ENCODE measurements around the gene NKD1. TPM values are rescaled to one million over a fixed set of nuclear protein-coding genes. Genes with fewer than 3 reads are reported as not detected.

Gene NKD1
- total and polyA plus RNA-seq, 2 donors from 2014 or later, result 1.1 to 9.9 TPM

GRCh38 chr16:50599494-50599893 lies 51.3 kb downstream of the NKD1 start:
- no peaks in the 10 kb centered on the region for H3K9me3 ChIP-seq (ENCODE audit: control insufficient read depth in 2 of 3, insufficient read depth in 1 of 3, low read length in 3 of 3)
- H3K27me3 ChIP-seq (ENCODE audit: control insufficient read depth, insufficient read depth, low read length), result no peaks in the 10 kb centered on the region
- FAIRE-seq (no peak), DNase-seq (no peak)
- intact Hi-C loops (cut with DNase I), result no loop called here
- no peak for TF ChIP-seq CTCF (IDR thresholded peaks at IDR 0.05; ENCODE audit: borderline replicate concordance, extremely low read depth, insufficient read depth)
- H3K9ac ChIP-seq (ENCODE audit: low read length in 3 of 3), result no peak overlapping the region
- H3K4me1 ChIP-seq (ENCODE audit: control insufficient read depth in 2 of 3, insufficient read depth in 2 of 3, low read depth in 1 of 3, low read length in 3 of 3), result peaks cover 0 to 11% (median 3%) of the 10 kb centered on the region in 3 donors
- no peak overlapping the region for H3K4me3 ChIP-seq (ENCODE audit: low read length in 3 of 3)
- H3K36me3 ChIP-seq (ENCODE audit: control insufficient read depth in 2 of 3, insufficient read depth in 3 of 3, low read length in 3 of 3), result no peaks in the 10 kb centered on the region
- H3K27ac ChIP-seq (ENCODE audit: low read depth in 2 of 2, low read length in 2 of 2), result no peak overlapping the region

- FAIRE-seq (no peak), DNase-seq (peak in 2 of 5 donors; percentile 35 to 58)
- no peak overlapping the region for H3K4me3 ChIP-seq (ENCODE audit: low read length in 3 of 3)
- TF ChIP-seq CTCF (IDR thresholded peaks at IDR 0.05; ENCODE audit: borderline replicate concordance, extremely low read depth, insufficient read depth), result no peak
- intact Hi-C loops (cut with DNase I), result no loop called here
- H3K36me3 ChIP-seq (ENCODE audit: control insufficient read depth in 2 of 3, insufficient read depth in 3 of 3, low read length in 3 of 3), result no peaks in the 10 kb centered on the region
- H3K27me3 ChIP-seq (ENCODE audit: control insufficient read depth, insufficient read depth, low read length), result no peaks in the 10 kb centered on the region
- H3K9ac ChIP-seq (ENCODE audit: low read length in 3 of 3), result no peak overlapping the region
- no peak overlapping the region for H3K27ac ChIP-seq (ENCODE audit: low read depth in 2 of 2, low read length in 2 of 2)
- no peaks in the 10 kb centered on the region for H3K9me3 ChIP-seq (ENCODE audit: control insufficient read depth in 2 of 3, insufficient read depth in 1 of 3, low read length in 3 of 3)
- H3K4me1 ChIP-seq (ENCODE audit: control insufficient read depth in 2 of 3, insufficient read depth in 2 of 3, low read depth in 1 of 3, low read length in 3 of 3), result peaks cover 0 to 11% (median 3%) of the 10 kb centered on the region in 3 donors
These were observed 52.5 kb downstream of the NKD1 start for GRCh38 chr16:50600582-50601283.

- Histone ChIP-seq H3K4me1 (ENCODE audit: control insufficient read depth in 2 of 3, insufficient read depth in 2 of 3, low read depth in 1 of 3, low read length in 3 of 3) (peaks cover 0 to 11% (median 3%) of the 10 kb centered on the region in 3 donors), H3K36me3 (ENCODE audit: control insufficient read depth in 2 of 3, insufficient read depth in 3 of 3, low read length in 3 of 3) (no peaks in the 10 kb centered on the region), H3K9ac (ENCODE audit: low read length in 3 of 3) (no peak overlapping the region), H3K4me3 (ENCODE audit: low read length in 3 of 3) (no peak overlapping the region), H3K9me3 (ENCODE audit: control insufficient read depth in 2 of 3, insufficient read depth in 1 of 3, low read length in 3 of 3) (no peaks in the 10 kb centered on the region), H3K27me3 (ENCODE audit: control insufficient read depth, insufficient read depth, low read length) (no peaks in the 10 kb centered on the region), H3K27ac (ENCODE audit: low read depth in 2 of 2, low read length in 2 of 2) (no peak overlapping the region)
- intact Hi-C loops (cut with DNase I), result no loop called here
- no peak for TF ChIP-seq CTCF (IDR thresholded peaks at IDR 0.05; ENCODE audit: borderline replicate concordance, extremely low read depth, insufficient read depth)
- peak in 1 of 5 donors; percentile 61 for DNase-seq
- FAIRE-seq, result no peak
These were observed 53.1 kb downstream of the NKD1 start for GRCh38 chr16:50601341-50601740.

Data from kidney (tissue), 14 donors.